Upper lobe of left lung (tissue), 6 donors: Measurements from ENCODE around the gene FAM131B. TPM values are rescaled to one million over a fixed set of nuclear protein-coding genes. Genes with fewer than 3 reads are reported as not detected.

ENCODE experiments used
- ATAC-seq, 2 donors: fragments of 200-7000 bp; cut with Tn5 transposase; one replicate each; pipeline ENCODE4 v1.9.1; 2022; ENCODE audit warnings: mild to moderate bottlenecking in 2 of 2, moderate library complexity in 2 of 2; ENCODE audit not compliant: low FRiP score in 2 of 2
- DNase-seq, 2 donors: peaks; one replicate each; pipeline ENCODE4 v3.0.0-alpha.2; 2019 to 2020
- H3K27ac ChIP-seq, 4 donors: fragments of 200-600 bp; sonication (generic); one replicate each; pipeline ENCODE4 v1.5.1; 2016 to 2019
- H3K27me3 ChIP-seq, 4 donors: fragments of 200-600 bp; sonication (generic); one replicate each; pipeline ENCODE4 v1.5.1; 2017 to 2019
- H3K36me3 ChIP-seq, 4 donors: fragments of 200-600 bp; sonication (generic); one replicate each; pipeline ENCODE4 v1.5.1; 2016 to 2019
- H3K4me1 ChIP-seq, 4 donors: fragments of 200-600 bp; sonication (generic); one replicate each; pipeline ENCODE4 v1.5.1; 2018 to 2019
- H3K4me3 ChIP-seq, 4 donors: fragments of 200-600 bp; sonication (generic); one replicate each; pipeline ENCODE4 v1.5.1; 2017 to 2019; ENCODE audit warnings: mild to moderate bottlenecking in 2 of 4, moderate library complexity in 1 of 4
- H3K9me3 ChIP-seq, 4 donors: fragments of 200-600 bp; sonication (generic); one replicate each; pipeline ENCODE4 v1.5.1; 2018 to 2019
- CTCF ChIP-seq, 6 experiments: fragments of 450-650 bp in 4 of 6; fragments of 200-600 bp in 2 of 6; sonication (generic) in 2 of 6; IDR thresholded peaks; one replicate each; pipeline ENCODE4 v1.5.1; 2016 to 2019; ENCODE audit warnings: antibody characterized with exemption in 6 of 6
- EP300 ChIP-seq, 4 donors: sonication (generic); formaldehyde crosslinking; IDR thresholded peaks; one replicate each; pipeline ENCODE4 v1.5.1; 2017; ENCODE audit warnings: antibody characterized with exemption in 4 of 4, control low read depth in 2 of 4
- POLR2A ChIP-seq, 4 donors: fragments of 450-650 bp; IDR thresholded peaks; one replicate each; pipeline ENCODE4 v1.5.1; 2016 to 2017; ENCODE audit warnings: antibody characterized with exemption in 4 of 4, mild to moderate bottlenecking in 2 of 4
- POLR2AphosphoS5 ChIP-seq, 2 donors: sonication (generic); formaldehyde crosslinking; IDR thresholded peaks; one replicate each; pipeline ENCODE4 v1.5.1; 2017; ENCODE audit warnings: antibody characterized with exemption in 2 of 2
- WGBS, 2 donors: methylation state at CpG; one replicate each; pipeline ENCODE4 v1.1.5; 2017 to 2018; 5-methylcytosine and 5-hydroxymethylcytosine counted together
- total RNA-seq, 6 donors: library from RNA; depleted of rRNA in 4 of 6; stranded (reverse); fragments of >200 nt in 4 of 6; gene quantifications; one replicate each; pipeline versions ENCODE4 v1.1.0 to v1.2.1, GENCODE V29; 2016 to 2021
- donor health status: DM: no; HTN: no; CAD: no; lungs with moderate emphysema.
- donor health status: DM: no; HTN: yes; CAD: no; lungs with severe emphysema.

FAM131B gene
- total RNA-seq, 6 donors from 2014 or later = 0.59 to 5.7 (median 0.67) TPM; not detected in 1

- DNase-seq = peak in 1 of 2 donors; percentile 48
- Histone ChIP-seq H3K27me3 (no peaks in the 10 kb centered on the region), H3K4me1 (peaks cover 0 to 6% (median 0%) of the 10 kb centered on the region in 4 donors), H3K36me3 (no peaks in the 10 kb centered on the region), H3K9me3 (no peaks in the 10 kb centered on the region), H3K4me3 (no peak overlapping the region), H3K27ac (no peak overlapping the region)
- TF ChIP-seq POLR2AphosphoS5 (IDR thresholded peaks at IDR 0.05) = no peak
- WGBS, 2 donors = 63 to 76% methylated on average over 12 of the region's 12 CpGs
- ATAC-seq = no peak
These were observed 38.9 kb downstream of the FAM131B start for GRCh38 chr7:143323653-143324052.

- Histone ChIP-seq H3K4me1 (peaks cover 0 to 6% (median 0%) of the 10 kb centered on the region in 4 donors), H3K36me3 (no peaks in the 10 kb centered on the region), H3K9me3 (no peaks in the 10 kb centered on the region), H3K27ac (no peak overlapping the region), H3K4me3 (no peak overlapping the region), H3K27me3 (no peaks in the 10 kb centered on the region)
- peak in 1 of 2 donors; percentile 58 for DNase-seq
- ATAC-seq = no peak
- no peak for TF ChIP-seq POLR2AphosphoS5 (IDR thresholded peaks at IDR 0.05)
- 66 to 74% methylated on average over 23 of the region's 23 CpGs for WGBS, 2 donors
These were observed 39.5 kb downstream of the FAM131B start for GRCh38 chr7:143322760-143323633.

- H3K4me1 ChIP-seq = peaks cover 0 to 6% (median 0%) of the 10 kb centered on the region in 4 donors
- peak in 1 of 2 donors; percentile 49 for DNase-seq
- H3K4me3 ChIP-seq = no peak overlapping the region
- no peaks in the 10 kb centered on the region for H3K9me3 ChIP-seq
- WGBS, 2 donors = 87 to 93% methylated on average over 4 of the region's 4 CpGs
- H3K27me3 ChIP-seq = no peaks in the 10 kb centered on the region
- TF ChIP-seq POLR2AphosphoS5 (IDR thresholded peaks at IDR 0.05) (no peak), CTCF (IDR thresholded peaks at IDR 0.05) (peak in 1 of 6 experiments; percentile 22)
- ATAC-seq = peak; percentile 52 to 73
- no peak overlapping the region for H3K27ac ChIP-seq
- no peaks in the 10 kb centered on the region for H3K36me3 ChIP-seq
These were observed 40.8 kb downstream of the FAM131B start for GRCh38 chr7:143321734-143322133.

GRCh38 chr7:143321242-143321641, 41.3 kb downstream of the FAM131B start:
- H3K9me3 ChIP-seq = no peaks in the 10 kb centered on the region
- no peak for TF ChIP-seq POLR2AphosphoS5 (IDR thresholded peaks at IDR 0.05)
- no peak for TF ChIP-seq POLR2A (IDR thresholded peaks at IDR 0.05)
- TF ChIP-seq CTCF (IDR thresholded peaks at IDR 0.05) = no peak
- TF ChIP-seq EP300 (IDR thresholded peaks at IDR 0.05) = no peak
- no peak overlapping the region for H3K27ac ChIP-seq
- peaks cover 0 to 6% (median 0%) of the 10 kb centered on the region in 4 donors for H3K4me1 ChIP-seq
- DNase-seq (peak in 1 of 2 donors; percentile 34), ATAC-seq (no peak)
- no peak overlapping the region for H3K4me3 ChIP-seq
- 96 to 98% methylated on average over 10 of the region's 10 CpGs for WGBS, 2 donors
- no peaks in the 10 kb centered on the region for H3K27me3 ChIP-seq
- H3K36me3 ChIP-seq = no peaks in the 10 kb centered on the region

GRCh38 chr7:143320620-143321019, 41.9 kb downstream of the FAM131B start:
- TF ChIP-seq EP300 (IDR thresholded peaks at IDR 0.05) = no peak
- TF ChIP-seq POLR2A (IDR thresholded peaks at IDR 0.05) = no peak
- no peak for TF ChIP-seq CTCF (IDR thresholded peaks at IDR 0.05)
- TF ChIP-seq POLR2AphosphoS5 (IDR thresholded peaks at IDR 0.05) = no peak
- 65 to 73% methylated on average over 9 of the region's 9 CpGs for WGBS, 2 donors
- H3K4me3 ChIP-seq = no peak overlapping the region
- DNase-seq (no peak), ATAC-seq (no peak)
- H3K27me3 ChIP-seq = no peaks in the 10 kb centered on the region
- H3K4me1 ChIP-seq = peaks cover 0 to 6% (median 0%) of the 10 kb centered on the region in 4 donors
- H3K27ac ChIP-seq = no peak overlapping the region
- H3K9me3 ChIP-seq = no peaks in the 10 kb centered on the region
- no peaks in the 10 kb centered on the region for H3K36me3 ChIP-seq
